Activated naive CD4-positive, alpha-beta T cell treated with anti-CD3 and anti-CD28 coated beads, Interleukin-2, amount 50 U/mL, for 16 hours (primary cell): ENCODE results near the gene PMIS2.

Experiments
- DNase-seq: peaks from one replicate; pipeline ENCODE4 v3.0.0-alpha.2; 2020

The PMIS2 gene

GRCh38 chr19:35585848-35586247 lies at the start of gene PMIS2:
Gene PMIS2, plus strand, starts transcription at chr19:35586173. Its CDS starts 87 bp downstream, at chr19:35586260.
- peak; percentile 33 for DNase-seq

GRCh38 chr19:35539314-35539713 lies 46.7 kb upstream of the PMIS2 start:
- DNase-seq = no peak

- no peak for DNase-seq
Measured at GRCh38 chr19:35539850-35540249, 46.1 kb upstream of the PMIS2 start.

GRCh38 chr19:35540356-35540927 lies 45.5 kb upstream of the PMIS2 start:
- no peak for DNase-seq

- no peak for DNase-seq
Measured at GRCh38 chr19:35542209-35542608, 43.8 kb upstream of the PMIS2 start.

GRCh38 chr19:35543280-35544109 lies 42.5 kb upstream of the PMIS2 start:
- DNase-seq = no peak

GRCh38 chr19:35544110-35544802 lies 41.7 kb upstream of the PMIS2 start:
- DNase-seq = no peak

GRCh38 chr19:35545001-35545854 lies 40.7 kb upstream of the PMIS2 start, which contains the start of gene TMEM147:
Gene TMEM147, plus strand, starts transcription at chr19:35545626. Its CDS starts 114 bp downstream, at chr19:35545740.
- peak; percentile 84 for DNase-seq

GRCh38 chr19:35545855-35546381 lies 40.1 kb upstream of the PMIS2 start:
- DNase-seq = peak; percentile 70

- DNase-seq = no peak
Measured at GRCh38 chr19:35546532-35546931, 39.4 kb upstream of the PMIS2 start.

GRCh38 chr19:35549174-35549788 lies 36.7 kb upstream of the PMIS2 start:
- DNase-seq = peak; percentile 45

- DNase-seq = no peak
Measured at GRCh38 chr19:35549879-35550523, 36.0 kb upstream of the PMIS2 start.

GRCh38 chr19:35551091-35551810 lies 34.7 kb upstream of the PMIS2 start:
- DNase-seq = no peak

GRCh38 chr19:35552534-35553384 lies 33.2 kb upstream of the PMIS2 start:
- DNase-seq = no peak

GRCh38 chr19:35553385-35554000 lies 32.5 kb upstream of the PMIS2 start:
- DNase-seq = no peak

GRCh38 chr19:35554076-35554475 lies 31.9 kb upstream of the PMIS2 start:
- no peak for DNase-seq

- DNase-seq = no peak
Measured at GRCh38 chr19:35555301-35556005, 30.5 kb upstream of the PMIS2 start.

- no peak for DNase-seq
Measured at GRCh38 chr19:35556025-35556590, 29.9 kb upstream of the PMIS2 start.
